IPS-18a (cell line): ENCODE measurements around the gene CADM2.
"Not testable (repeated sequence)": the region's sequence is repeated elsewhere in the genome, so short reads cannot be mapped to it uniquely, and the experiment has no call there.

ENCODE experiments used
- H3K27ac ChIP-seq: one replicate; pipeline ENCODE4 v1.5.1; 2013; ENCODE audit warnings: low read length
- H3K27me3 ChIP-seq: one replicate; pipeline ENCODE4 v1.6.1; 2013; ENCODE audit warnings: mild to moderate bottlenecking, low read length; ENCODE audit not compliant: control insufficient read depth, insufficient read depth
- H3K36me3 ChIP-seq: one replicate; pipeline ENCODE4 v1.6.1; 2013; ENCODE audit warnings: low read depth, low read length; ENCODE audit not compliant: control insufficient read depth
- H3K4me1 ChIP-seq: one replicate; pipeline ENCODE4 v1.6.1; 2013; ENCODE audit warnings: low read depth, low read length; ENCODE audit not compliant: control insufficient read depth
- H3K4me3 ChIP-seq: one replicate; pipeline ENCODE4 v1.5.1; 2013; ENCODE audit warnings: low read length
- H3K9ac ChIP-seq: one replicate; pipeline ENCODE4 v1.6.1; 2013; ENCODE audit warnings: mild to moderate bottlenecking, low read length, moderate library complexity
- H3K9me3 ChIP-seq: one replicate; pipeline ENCODE4 v1.6.1; 2013; ENCODE audit warnings: low read depth, low read length; ENCODE audit not compliant: control insufficient read depth

The CADM2 gene

DNA sequence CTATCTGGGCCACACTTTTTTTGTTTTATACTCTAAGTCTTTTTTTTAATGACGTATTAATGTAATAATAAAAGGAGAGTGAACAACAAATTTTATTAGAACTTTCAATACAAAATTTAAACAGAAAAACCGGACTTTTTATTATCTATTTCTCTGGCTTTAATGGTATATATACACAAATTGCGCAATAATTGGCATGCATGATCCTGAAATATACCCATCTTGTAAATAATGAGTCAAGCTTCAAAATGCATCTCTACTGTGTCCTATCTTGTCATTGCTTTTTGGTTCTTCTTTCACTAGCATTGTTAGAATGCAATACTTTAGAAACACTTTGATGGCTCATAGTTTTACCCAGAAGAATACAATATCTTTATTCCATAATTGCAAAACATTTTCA is 963.6 kb downstream of the CADM2 start:
- Histone ChIP-seq H3K27ac (no peak overlapping the region), H3K9ac (no peak overlapping the region), H3K27me3 (no peaks in the 10 kb centered on the region), H3K4me3 (no peak overlapping the region), H3K9me3 (no peaks in the 10 kb centered on the region), H3K4me1 (no peaks in the 10 kb centered on the region), H3K36me3 (no peaks in the 10 kb centered on the region)

- Histone ChIP-seq H3K4me3 (no peak overlapping the region), H3K4me1 (peaks cover 6% of the 10 kb centered on the region), H3K36me3 (no peaks in the 10 kb centered on the region), H3K9me3 (no peaks in the 10 kb centered on the region), H3K27me3 (no peaks in the 10 kb centered on the region), H3K9ac (no peak overlapping the region), H3K27ac (no peak overlapping the region)
Measured at GRCh38 chr3:85930718-85931117, 971.9 kb downstream of the CADM2 start.

DNA sequence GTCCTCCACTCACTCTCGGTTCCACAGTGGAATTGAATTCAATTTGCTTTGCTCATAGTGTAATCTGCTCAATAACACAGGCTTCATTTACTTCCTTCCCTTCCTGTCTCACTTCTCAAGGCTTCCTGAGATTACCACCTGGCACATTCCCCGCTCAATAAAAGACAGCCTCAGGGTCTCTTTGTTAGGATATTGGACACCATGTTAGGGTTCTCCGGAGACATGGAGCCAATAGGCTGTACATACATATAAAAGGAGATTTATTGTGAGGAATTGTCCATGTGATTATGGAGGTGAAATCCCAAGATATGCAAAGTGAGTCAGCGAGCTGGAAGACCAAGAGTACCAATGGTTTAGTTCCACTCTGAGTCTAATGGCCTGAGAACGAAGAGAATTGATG is 974.5 kb downstream of the CADM2 start:
- H3K9ac ChIP-seq: no peak overlapping the region
- H3K9me3 ChIP-seq: no peaks in the 10 kb centered on the region
- no peaks in the 10 kb centered on the region for H3K27me3 ChIP-seq
- no peaks in the 10 kb centered on the region for H3K36me3 ChIP-seq
- H3K4me3 ChIP-seq: no peak overlapping the region
- H3K27ac ChIP-seq: no peak overlapping the region
- peaks cover 6% of the 10 kb centered on the region for H3K4me1 ChIP-seq

GRCh38 chr3:85935171-85935570 is 976.4 kb downstream of the CADM2 start:
- H3K9ac ChIP-seq: no peak overlapping the region
- peaks cover 14% of the 10 kb centered on the region for H3K4me1 ChIP-seq
- no peak overlapping the region for H3K4me3 ChIP-seq
- H3K27ac ChIP-seq: no peak overlapping the region
- H3K27me3 ChIP-seq: no peaks in the 10 kb centered on the region
- H3K36me3 ChIP-seq: no peaks in the 10 kb centered on the region
- H3K9me3 ChIP-seq: no peaks in the 10 kb centered on the region

- Histone ChIP-seq H3K27ac (no peak overlapping the region), H3K9ac (no peak overlapping the region), H3K9me3 (no peaks in the 10 kb centered on the region), H3K27me3 (no peaks in the 10 kb centered on the region), H3K36me3 (no peaks in the 10 kb centered on the region), H3K4me3 (no peak overlapping the region), H3K4me1 (peaks cover 14% of the 10 kb centered on the region)
Measured at GRCh38 chr3:85939074-85939482, 980.3 kb downstream of the CADM2 start.

DNA sequence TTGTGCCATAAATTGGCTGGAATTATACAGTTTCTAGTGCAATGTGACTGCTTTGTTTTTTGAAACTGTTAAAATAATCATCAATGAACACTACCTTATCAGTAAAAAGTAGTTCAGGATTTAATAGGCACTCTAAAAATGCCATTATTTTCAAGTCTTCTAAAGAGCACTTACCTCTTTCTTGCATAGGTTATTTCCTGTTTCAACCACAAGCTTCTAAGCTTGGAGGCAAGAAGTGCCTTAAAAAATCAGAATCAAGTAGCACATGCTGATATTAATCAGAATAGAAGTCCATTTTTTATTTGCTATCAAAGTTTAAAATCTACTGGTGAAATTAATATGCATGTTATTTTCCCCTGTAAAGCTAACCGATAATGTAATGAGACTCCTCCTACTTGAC is 991.6 kb downstream of the CADM2 start:
- Histone ChIP-seq H3K4me3 (no peak overlapping the region), H3K9me3 (no peaks in the 10 kb centered on the region), H3K36me3 (no peaks in the 10 kb centered on the region), H3K4me1 (no peaks in the 10 kb centered on the region), H3K27ac (no peak overlapping the region), H3K9ac (no peak overlapping the region), H3K27me3 (no peaks in the 10 kb centered on the region)

GRCh38 chr3:85960793-85961192 is 1002.0 kb downstream of the CADM2 start:
- H3K27me3 ChIP-seq: no peaks in the 10 kb centered on the region
- peaks cover 3% of the 10 kb centered on the region for H3K4me1 ChIP-seq
- H3K4me3 ChIP-seq: no peak overlapping the region
- no peak overlapping the region for H3K27ac ChIP-seq
- no peaks in the 10 kb centered on the region for H3K9me3 ChIP-seq
- no peaks in the 10 kb centered on the region for H3K36me3 ChIP-seq
- H3K9ac ChIP-seq: no peak overlapping the region

DNA sequence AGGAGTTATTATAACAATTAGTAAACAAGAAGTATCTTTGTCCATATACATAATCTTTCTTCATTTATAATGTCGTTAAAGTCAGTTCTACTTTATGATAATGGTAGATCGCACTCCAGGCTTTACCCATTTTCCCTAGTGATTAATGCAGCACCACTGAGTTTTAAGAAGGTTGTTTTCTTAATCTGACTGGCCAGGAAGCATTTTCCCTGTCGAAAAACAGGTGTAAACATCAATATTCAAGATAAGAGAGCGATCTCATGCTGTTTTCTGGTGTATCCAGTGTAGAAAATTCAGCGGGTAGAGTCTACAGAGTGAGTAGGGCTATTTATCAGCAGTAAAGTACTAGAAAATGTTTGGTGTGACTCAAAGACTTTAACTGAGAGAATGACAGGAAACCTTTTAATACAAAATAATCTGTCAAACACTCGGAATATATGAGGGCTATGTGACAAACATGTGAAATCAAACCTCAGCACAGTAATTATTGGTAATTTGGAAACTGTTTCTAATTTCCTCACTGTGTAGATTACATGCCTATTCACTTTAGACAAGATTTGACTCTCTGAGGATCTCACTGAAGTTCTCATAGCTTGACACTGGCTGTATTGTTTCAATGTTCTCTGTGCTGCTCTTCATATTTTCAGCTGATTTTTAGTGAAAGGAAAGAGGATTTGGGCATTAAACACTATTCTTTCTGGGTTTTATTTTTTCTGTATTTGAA is 1019.0 kb downstream of the CADM2 start:
- Histone ChIP-seq H3K9ac (no peak overlapping the region), H3K9me3 (no peaks in the 10 kb centered on the region), H3K27me3 (no peaks in the 10 kb centered on the region), H3K36me3 (no peaks in the 10 kb centered on the region), H3K4me3 (no peak overlapping the region), H3K27ac (no peak overlapping the region), H3K4me1 (no peaks in the 10 kb centered on the region)

DNA sequence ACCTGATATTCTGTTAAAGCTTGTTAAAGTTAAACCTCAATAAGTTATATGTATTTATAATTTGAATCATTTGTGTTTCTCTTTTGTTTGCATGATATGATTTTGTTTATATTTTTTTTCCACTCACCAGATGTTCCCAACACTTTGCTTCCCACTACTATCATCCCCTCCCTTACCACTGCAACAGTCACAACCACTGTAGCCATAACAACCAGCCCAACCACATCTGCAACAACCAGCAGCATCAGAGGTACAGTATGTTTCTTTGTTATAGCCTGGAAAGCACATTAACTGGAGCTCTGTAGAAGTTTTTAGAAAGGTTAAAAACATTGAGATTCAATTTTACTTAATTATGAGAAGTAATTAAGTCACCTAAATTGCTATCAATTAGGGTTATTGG is 1020.2 kb downstream of the CADM2 start:
- Histone ChIP-seq H3K27ac (no peak overlapping the region), H3K27me3 (no peaks in the 10 kb centered on the region), H3K4me3 (no peak overlapping the region), H3K9me3 (no peaks in the 10 kb centered on the region), H3K36me3 (no peaks in the 10 kb centered on the region), H3K4me1 (no peaks in the 10 kb centered on the region), H3K9ac (no peak overlapping the region)

DNA sequence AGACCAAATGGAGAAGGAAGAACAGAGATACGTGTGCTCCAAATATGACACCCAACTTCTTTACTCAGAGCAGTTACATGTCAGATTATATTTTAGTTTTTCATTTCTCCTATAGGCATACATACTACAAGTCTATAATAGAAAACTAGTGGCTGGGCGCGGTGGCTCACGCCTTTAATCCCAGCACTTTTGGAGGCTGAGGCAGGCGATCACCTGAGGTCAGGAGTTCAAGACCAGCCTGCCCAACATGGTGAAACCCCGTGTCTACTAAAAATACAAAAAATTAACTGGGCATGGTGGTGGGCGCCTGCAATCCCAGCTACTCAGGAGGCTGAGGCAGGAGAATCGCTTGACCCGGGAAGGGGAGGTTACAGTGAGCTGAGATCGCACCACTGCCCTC is 1030.8 kb downstream of the CADM2 start:
- not testable (repeated sequence) for H3K9me3 ChIP-seq, H3K36me3 ChIP-seq, H3K4me3 ChIP-seq, H3K4me1 ChIP-seq, H3K9ac ChIP-seq, H3K27me3 ChIP-seq, H3K27ac ChIP-seq

DNA sequence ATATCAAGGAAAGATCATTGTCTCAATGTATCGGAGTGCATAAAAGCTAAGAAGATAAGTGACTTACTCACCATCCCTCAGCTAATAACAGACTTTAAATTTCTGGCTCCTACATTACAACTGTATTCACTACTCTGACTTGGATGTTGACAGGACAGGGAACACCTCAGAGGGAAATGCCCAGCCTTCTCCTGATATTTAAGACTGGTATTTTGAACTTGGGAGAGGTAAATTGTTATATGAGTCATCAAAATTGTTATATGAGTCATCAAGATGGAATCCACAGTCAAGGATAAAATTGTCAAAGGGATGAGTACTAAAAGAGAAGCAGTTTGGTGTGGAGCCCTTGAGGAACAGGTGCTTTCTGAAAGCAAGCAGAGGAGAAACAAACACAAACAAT is 1070.8 kb downstream of the CADM2 start:
- no peaks in the 10 kb centered on the region for H3K9me3 ChIP-seq
- no peak overlapping the region for H3K4me3 ChIP-seq
- H3K27me3 ChIP-seq: no peaks in the 10 kb centered on the region
- no peak overlapping the region for H3K27ac ChIP-seq
- no peak overlapping the region for H3K9ac ChIP-seq
- H3K4me1 ChIP-seq: no peaks in the 10 kb centered on the region
- no peaks in the 10 kb centered on the region for H3K36me3 ChIP-seq

- Histone ChIP-seq H3K27me3 (no peaks in the 10 kb centered on the region), H3K4me1 (no peaks in the 10 kb centered on the region), H3K27ac (no peak overlapping the region), H3K4me3 (no peak overlapping the region), H3K36me3 (no peaks in the 10 kb centered on the region), H3K9ac (no peak overlapping the region), H3K9me3 (peaks cover 8% of the 10 kb centered on the region)
Measured at GRCh38 chr3:86037916-86038315, 1079.1 kb downstream of the CADM2 start.
